GM18520 (cell line): ENCODE measurements around the gene SIMC1.

ENCODE experiments used
- ATAC-seq: cut with Tn5 transposase; IDR thresholded peaks from one replicate; pipeline ENCODE4 v1.9.1; 2021; ENCODE audit not compliant: unreplicated experiment

The SIMC1 gene

GRCh38 chr5:176361437-176362232, 123.4 kb downstream of the SIMC1 start, which contains the start of gene KIAA1191:
Gene KIAA1191, minus strand, starts transcription at chr5:176361764. Its CDS starts 2,256 bp downstream, at chr5:176359508.
- ATAC-seq: peak; percentile 87

- no peak for ATAC-seq
Measured at GRCh38 chr5:176362233-176362490, 123.9 kb downstream of the SIMC1 start.

DNA sequence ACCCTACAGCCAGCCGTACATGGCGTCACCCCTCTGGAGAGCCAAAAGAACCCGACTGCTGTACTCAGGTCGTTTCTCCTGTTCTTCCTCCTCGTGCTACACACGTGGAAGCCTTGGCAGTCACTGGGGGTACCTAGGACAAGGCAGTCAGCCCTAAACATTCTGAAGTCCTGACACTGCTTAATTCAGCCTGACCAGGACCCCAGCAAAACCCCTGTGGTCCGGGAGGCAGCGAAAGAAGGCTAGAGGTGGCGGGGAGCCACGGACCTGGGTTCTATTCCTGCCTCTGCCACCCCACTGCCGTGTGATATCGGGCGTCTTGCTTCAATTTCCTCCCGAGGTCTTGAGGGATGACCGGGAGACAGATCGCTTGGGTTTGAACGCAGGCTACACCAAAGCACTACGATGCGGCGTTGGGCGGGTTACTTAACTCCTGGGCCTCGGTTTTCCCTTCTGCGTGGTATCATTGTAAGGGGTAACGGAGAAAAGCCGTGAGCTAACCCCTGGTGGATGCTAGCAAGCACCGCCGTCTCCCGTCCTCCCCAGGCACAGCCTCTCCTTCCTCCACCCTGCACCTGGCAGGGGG, 126.6 kb downstream of the SIMC1 start:
- no peak for ATAC-seq

- no peak for ATAC-seq
Measured at GRCh38 chr5:176365351-176366231, 127.4 kb downstream of the SIMC1 start, which contains the start of gene ARL10. Gene ARL10, plus strand, starts transcription at chr5:176365487. Its CDS starts 77 bp downstream, at chr5:176365564.

DNA sequence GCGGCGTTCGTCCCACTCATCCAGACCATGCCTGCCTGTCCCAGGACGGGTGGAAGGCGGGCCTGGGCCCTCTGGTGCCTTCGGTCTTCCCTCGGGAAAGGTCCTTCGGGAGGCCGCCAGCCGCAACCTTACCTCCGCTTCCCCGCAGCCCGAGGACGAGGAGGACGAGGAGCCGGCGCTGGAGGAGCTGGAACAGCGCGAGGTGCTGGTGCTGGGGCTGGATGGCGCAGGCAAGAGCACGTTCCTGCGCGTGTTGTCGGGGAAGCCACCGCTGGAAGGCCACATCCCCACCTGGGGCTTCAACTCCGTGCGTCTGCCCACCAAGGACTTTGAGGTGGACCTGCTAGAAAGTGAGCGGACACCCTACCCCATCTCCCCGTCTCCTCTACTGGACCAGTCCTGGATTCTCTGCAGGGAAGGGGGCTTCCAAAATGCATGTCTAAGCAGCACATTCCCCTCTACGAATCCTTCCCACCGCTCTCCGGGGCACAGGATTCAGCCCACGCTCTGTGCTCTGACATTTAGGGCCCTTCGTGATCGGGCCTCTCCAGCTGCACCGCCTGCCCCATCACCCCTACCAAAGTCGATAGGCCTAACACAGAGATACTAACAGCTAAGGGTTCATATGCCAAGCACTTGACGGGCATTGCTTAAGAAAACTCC, 128.1 kb downstream of the SIMC1 start:
- ATAC-seq: no peak

DNA sequence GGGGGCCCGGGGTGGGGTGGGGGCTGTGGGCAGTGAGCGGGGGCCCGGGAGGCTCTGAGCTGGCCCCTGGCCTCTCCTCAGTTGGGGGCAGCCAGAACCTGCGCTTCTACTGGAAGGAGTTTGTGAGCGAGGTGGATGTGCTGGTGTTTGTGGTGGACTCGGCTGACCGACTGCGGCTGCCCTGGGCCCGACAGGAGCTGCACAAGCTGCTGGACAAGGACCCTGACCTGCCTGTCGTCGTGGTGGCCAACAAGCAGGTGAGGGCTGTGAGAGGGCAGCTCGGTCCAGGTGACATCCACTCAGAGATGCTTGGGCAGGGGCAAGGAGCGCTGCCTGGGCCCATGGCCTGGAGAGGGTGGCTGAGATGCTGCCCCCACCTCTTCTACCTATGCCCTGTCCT, 130.5 kb downstream of the SIMC1 start:
- no peak for ATAC-seq

GRCh38 chr5:176369934-176370711, 131.9 kb downstream of the SIMC1 start:
- ATAC-seq: no peak

DNA sequence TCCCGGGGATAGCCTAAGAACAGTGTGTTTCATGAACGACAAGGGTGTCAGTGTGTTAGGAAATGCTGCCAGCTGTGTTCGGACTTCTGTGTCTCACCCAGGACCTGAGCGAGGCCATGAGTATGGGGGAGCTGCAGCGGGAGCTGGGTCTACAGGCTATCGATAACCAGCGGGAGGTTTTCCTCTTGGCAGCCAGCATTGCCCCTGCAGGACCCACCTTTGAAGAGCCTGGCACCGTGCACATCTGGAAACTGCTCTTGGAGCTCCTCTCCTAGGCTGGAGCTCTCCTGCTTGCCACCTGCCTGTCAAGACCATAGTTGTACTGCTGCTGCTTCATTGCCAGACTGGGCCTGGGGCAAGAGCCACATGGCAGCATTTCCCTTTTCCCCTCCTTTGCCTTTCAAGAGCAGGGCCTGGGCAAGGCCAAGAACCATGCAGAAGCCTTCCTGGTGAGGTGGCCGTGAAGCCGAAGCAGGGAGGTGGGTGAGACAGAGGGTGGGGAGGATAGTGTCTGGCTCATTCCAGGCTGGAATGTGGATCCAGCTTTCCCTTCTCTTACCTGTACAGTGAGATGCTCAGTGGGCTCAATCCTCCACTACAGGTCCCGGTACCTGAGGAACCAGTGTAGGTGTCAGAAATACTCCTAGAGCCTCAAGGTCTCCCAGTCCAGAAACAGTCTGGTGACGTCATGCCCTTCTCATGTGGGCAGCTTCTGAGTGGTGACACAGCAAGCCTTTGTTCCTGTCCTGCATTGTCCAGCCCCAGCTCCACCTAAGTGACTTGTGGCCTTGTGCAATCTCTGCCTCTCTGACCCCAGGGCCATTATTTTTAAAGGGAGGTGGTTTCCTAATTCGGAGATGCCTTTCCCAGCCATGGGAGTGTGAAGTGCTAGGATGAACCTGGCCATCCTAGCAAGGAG, 133.7 kb downstream of the SIMC1 start:
- ATAC-seq: no peak

GRCh38 chr5:176373100-176373818, 135.0 kb downstream of the SIMC1 start:
- no peak for ATAC-seq

- no peak for ATAC-seq
Measured at GRCh38 chr5:176379881-176380280, 141.7 kb downstream of the SIMC1 start.

DNA sequence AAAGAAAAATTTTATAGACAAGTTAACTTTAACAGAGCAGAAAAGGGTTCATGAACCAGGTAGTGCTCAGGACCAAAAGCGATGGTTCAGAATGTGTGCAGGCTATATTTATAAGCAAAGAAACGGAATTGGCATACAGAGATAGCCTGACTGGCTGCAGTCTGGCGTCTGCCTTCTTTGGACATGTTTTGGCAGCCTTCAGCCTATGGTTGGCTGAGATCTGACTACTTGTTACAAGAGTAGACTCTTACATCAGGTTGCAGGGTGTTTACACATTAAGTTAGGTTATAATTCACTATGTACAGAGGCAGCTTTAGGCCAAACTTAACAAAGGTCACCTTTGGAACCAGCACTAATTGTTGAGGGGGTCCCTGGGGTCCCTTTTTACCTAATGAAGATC, 143.2 kb downstream of the SIMC1 start:
- ATAC-seq: no peak

DNA sequence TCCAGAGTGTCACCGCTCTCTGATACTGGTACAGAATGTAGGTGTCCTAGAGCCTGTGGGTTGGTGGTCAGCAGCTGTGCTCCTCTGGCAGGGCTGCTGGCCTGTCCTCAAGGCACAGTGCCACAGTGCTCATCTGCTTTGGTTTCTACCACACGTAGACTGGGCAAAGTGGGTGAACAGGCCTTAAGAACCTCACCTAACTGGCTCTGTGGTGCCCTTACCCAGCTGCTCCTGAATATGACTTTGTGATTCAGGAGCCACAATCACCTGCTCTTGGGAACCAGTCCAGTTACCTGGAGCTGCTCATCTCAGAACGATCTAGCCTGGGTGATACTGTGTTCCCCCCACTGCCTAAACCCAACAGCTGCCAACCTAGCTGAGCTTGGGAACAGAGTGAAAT, 143.8 kb downstream of the SIMC1 start:
- no peak for ATAC-seq

DNA sequence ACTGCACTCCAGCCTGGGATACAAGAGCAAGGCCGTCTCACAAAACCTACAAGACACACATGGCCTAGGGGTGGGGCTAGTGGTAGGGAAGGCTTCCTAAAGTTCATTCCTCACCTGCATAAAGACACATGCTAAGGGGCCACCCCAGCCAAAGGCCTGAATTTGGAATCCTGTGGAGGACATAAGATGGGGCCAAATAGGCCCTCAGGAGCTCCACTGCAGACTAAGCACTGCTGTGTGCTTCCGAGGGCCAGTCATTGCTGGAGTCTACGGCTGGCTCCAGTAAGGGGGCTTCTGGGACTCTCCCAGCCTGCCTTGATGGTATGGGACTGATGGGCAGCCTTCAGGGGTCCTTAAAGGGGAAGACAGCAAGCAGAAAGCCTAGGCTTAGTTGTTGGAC, 144.5 kb downstream of the SIMC1 start:
- no peak for ATAC-seq

DNA sequence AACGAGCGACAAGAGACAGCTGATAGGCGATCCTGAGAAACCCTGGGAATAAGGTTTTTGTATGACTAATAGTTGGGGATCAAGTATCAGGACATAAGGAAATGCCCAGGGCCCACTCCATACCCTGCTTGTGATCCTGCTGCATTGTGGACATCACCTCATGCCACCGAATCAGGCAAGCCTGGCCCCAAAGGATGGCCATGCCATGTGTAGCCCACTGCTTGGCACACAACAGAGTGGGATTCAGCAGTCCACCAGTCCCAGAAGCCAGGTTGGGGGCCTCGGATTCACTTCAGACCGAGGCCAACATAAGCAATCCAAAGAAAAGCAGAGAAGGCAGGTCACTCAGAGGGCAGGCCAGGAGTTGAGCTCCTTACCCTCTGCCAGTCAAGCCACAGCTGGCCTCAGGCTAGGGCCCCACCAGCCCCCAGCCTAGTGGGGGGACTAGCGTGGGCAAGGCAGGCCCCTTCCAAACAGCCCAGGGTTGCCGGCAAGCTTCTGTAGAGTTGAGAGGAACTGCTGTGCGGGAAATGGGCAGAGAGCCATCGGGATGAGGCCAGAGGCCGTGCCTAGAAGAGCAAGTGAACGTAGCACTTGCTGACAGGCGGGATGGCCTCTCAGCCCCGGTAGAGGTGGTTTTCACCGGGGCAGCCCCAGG, 145.2 kb downstream of the SIMC1 start:
- no peak for ATAC-seq

GRCh38 chr5:176383961-176384360, 145.7 kb downstream of the SIMC1 start:
- no peak for ATAC-seq

DNA sequence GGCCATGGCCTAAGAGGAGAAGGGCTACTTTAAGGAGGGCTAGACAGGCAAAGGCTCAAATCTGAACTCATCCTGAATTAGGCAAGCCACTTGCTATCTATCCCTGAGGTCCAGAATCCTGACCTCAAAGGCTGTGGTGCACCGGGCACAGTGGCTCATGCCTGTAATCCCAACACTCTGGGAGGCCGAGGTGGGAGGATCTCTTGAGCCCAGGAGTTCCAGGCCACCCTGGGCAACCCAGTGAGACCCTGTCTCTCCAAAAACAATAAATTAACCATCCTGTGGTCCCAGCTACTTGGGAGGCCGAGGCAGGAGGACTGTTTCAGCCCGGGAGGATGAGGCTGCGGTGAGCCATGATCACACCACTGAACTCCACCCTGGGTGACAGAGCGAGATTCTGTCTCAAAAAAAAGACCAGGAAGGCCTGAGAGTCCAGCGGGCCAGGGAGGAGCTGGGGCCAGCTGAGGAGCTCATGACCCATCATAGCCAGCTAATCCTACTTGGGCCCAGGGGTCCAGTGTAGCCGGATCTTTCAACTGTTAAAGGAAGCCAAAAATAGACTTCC, 146.2 kb downstream of the SIMC1 start:
- no peak for ATAC-seq

DNA sequence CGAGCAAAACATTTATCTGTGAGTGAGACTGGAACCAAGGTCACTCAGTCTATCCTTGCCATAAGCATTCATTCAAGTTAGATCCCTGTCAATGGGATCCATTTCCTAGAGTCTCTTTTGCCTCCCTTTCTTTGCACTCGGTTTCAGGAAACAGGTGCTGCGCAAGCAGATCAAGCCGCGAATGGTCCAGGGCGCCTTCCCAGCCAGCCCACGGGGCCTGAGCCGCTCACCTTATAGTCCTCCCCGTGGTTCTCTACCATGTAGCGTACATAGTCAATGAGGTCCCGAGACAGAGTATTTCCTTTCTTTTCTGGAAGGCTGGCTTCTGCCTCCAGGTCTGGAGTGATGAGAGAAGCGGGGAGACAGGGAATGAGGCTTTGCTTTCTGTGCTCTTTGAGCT, 146.8 kb downstream of the SIMC1 start:
- ATAC-seq: no peak

- no peak for ATAC-seq
Measured at GRCh38 chr5:176386491-176386890, 148.3 kb downstream of the SIMC1 start.
